Subcutaneous adipose tissue (tissue), 4 donors: ENCODE measurements around the gene INTS15. TPM values are rescaled to one million over a fixed set of nuclear protein-coding genes. Genes with fewer than 3 reads are reported as not detected.

Source experiments
- CTCF ChIP-seq: fragments of 450-650 bp; IDR thresholded peaks from one replicate; pipeline ENCODE4 v1.5.1; 2016; ENCODE audit warnings: low read depth, mild to moderate bottlenecking, control low read depth, antibody characterized with exemption, moderate library complexity
- total RNA-seq, 4 donors: library from RNA; depleted of rRNA; stranded (reverse); fragments of >200 nt; gene quantifications; one replicate each; pipeline ENCODE4 v1.1.0, GENCODE V29; 2016

INTS15 gene
- total RNA-seq, 4 donors from 2014 or later, result 13.3 to 42.0 (median 23.3) TPM

GRCh38 chr7:6606866-6607583, 17.2 kb downstream of the INTS15 start:
- no peak for TF ChIP-seq CTCF

GRCh38 chr7:6607651-6608051, 17.8 kb downstream of the INTS15 start:
- TF ChIP-seq CTCF, result no peak

DNA sequence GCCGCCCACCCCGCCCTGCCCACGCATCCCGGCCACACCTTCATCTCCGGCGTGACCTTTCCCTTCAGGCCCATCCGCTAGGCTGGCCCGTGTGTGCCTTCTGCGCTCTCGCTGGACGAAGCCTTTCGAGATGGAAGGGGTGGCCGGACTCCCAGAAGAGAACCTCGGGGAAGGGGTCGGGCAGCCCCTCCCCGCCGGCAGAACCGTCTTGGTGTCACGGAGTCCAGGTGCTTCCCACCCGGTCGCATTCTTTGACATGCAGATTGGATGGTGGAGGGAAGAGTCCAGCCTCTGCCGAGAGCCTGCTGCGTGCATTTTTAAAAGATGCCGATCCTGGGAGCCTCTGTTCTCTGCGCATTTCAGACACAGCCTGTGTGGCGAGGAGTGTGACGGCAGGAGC, 18.3 kb downstream of the INTS15 start:
- no peak for TF ChIP-seq CTCF

GRCh38 chr7:6608794-6609193, 19.0 kb downstream of the INTS15 start:
- TF ChIP-seq CTCF, result no peak

DNA sequence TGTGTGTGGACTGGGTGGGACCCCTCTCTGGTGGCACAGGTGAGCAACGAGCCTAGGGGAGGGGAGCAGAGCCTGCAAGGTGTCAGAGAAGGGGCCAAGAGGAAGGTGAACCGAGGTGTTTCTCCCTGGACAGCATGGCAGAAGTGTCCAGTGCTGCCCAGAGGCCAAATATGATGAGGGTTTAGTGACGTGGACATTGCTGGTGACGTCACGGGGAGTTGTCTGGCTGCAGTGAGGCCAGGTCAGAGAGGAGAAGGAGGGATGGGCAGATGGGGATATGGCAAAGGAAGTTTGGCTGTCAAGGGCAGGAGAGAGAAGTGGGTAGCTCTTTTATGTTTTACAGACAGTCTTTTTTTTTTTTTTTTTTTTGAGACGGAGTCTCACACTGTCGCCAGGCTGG, 23.0 kb downstream of the INTS15 start:
- TF ChIP-seq CTCF, result no peak

- TF ChIP-seq CTCF, result no peak
Measured at GRCh38 chr7:6613706-6614105, 23.9 kb downstream of the INTS15 start.

DNA sequence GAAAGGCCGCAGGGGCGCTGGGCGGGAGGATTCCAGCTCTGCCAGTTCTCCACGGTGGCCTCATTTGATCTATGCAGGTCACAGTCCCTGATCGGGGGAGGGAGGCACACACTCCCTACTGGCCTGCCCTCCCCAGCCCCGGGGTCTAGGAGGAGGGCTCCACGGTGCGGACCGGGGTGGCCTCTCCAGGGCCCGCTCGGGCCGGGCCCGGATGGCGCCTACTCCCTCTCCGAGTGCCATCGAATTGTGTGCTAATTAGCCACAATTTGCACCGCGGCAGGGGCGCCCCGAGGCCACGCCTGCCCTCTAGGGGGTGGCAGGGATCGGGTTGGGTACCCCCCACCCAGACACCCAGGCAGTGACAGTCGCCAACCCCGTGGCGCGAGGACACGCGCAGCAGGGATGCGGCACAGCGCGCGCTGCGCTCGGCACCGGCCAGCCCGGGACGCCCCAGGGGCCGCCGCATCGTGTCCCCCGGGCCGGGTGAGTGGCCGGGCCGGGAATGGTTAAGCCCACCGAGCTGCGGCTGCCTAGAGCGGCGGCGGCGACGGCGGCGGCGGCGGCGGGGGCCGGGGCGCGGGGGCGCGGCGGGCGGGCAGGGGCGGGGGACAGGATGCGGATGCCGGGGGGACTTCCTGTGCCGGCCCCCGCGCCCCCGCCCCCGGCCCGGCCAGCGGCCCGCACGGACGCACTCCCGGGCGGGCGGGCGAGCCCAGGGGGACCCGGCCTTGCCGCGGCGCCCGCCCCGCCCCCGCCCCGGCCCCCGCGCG, 25.3 kb downstream of the INTS15 start, which contains the start of gene ZNF853:
TSS of gene ZNF853 (plus strand) at position 658 of the 770 bp plus-strand sequence. CDS start 565 bp downstream, outside the sequence.
- no peak for TF ChIP-seq CTCF
